Fibroblast of lung (primary cell): Measurements from ENCODE around the gene TMEM63C. TPM values are rescaled to one million over a fixed set of nuclear protein-coding genes. Genes with fewer than 3 reads are reported as not detected.

Source experiments
- DNase-seq, 2 donors: peaks; one replicate each; pipeline versions ENCODE4 v3.0.0 to v3.0.0-alpha.2; 2010; ENCODE audit warnings: low read depth in 2 of 2
- H2AFZ ChIP-seq: 2 replicates; pipeline ENCODE4 v1.5.1; 2012; ENCODE audit warnings: low read length, control low read depth, inconsistent platforms
- H3K27ac ChIP-seq: 2 replicates; pipeline ENCODE4 v1.5.1; 2011; ENCODE audit warnings: low read length, control low read depth; ENCODE audit not compliant: insufficient read depth
- H3K27me3 ChIP-seq: 2 replicates; pipeline ENCODE4 v1.5.1; 2011; ENCODE audit warnings: mild to moderate bottlenecking, low read length; ENCODE audit not compliant: control insufficient read depth, insufficient read depth
- H3K36me3 ChIP-seq: 2 replicates; pipeline ENCODE4 v1.5.1; 2011; ENCODE audit warnings: low read length; ENCODE audit not compliant: control insufficient read depth, insufficient read depth
- H3K4me1 ChIP-seq: 2 replicates; pipeline ENCODE4 v1.5.1; 2011; ENCODE audit warnings: low read length; ENCODE audit not compliant: control insufficient read depth, insufficient read depth; ENCODE audit errors: extremely low read depth
- H3K4me2 ChIP-seq: 2 replicates; pipeline ENCODE4 v1.5.1; 2011; ENCODE audit warnings: low read length, control low read depth; ENCODE audit not compliant: insufficient read depth; ENCODE audit errors: extremely low read depth
- H3K4me3 ChIP-seq, 4 experiments: fragments of 200-600 bp in 1 of 4; sonication (generic) in 1 of 4; replicated peaks in 1 of 4; 2 replicates each; pipeline ENCODE4 v1.5.1; 2011 to 2016; ENCODE audit warnings: low read length in 4 of 4, low read depth in 3 of 4, mild to moderate bottlenecking in 3 of 4, control low read depth in 2 of 4, inconsistent platforms in 1 of 4, mixed read lengths in 1 of 4; ENCODE audit not compliant: insufficient read depth in 1 of 4; ENCODE audit errors: control extremely low read depth in 1 of 4
- H3K79me2 ChIP-seq: 2 replicates; pipeline ENCODE4 v1.5.1; 2012; ENCODE audit warnings: mild to moderate bottlenecking, low read length, inconsistent platforms; ENCODE audit not compliant: control insufficient read depth, insufficient read depth
- H3K9ac ChIP-seq: 2 replicates; pipeline ENCODE4 v1.5.1; 2011; ENCODE audit warnings: mild to moderate bottlenecking, low read length, control low read depth; ENCODE audit not compliant: insufficient read depth
- H3K9me3 ChIP-seq: 2 replicates; pipeline ENCODE4 v1.5.1; 2012; ENCODE audit warnings: low read depth, low read length; ENCODE audit not compliant: control insufficient read depth, insufficient read depth
- H4K20me1 ChIP-seq: 2 replicates; pipeline ENCODE4 v1.5.1; 2011; ENCODE audit warnings: low read length; ENCODE audit not compliant: control insufficient read depth, insufficient read depth; ENCODE audit errors: extremely low read depth
- CTCF ChIP-seq, 2 donors: IDR thresholded peaks in 1 of 2; conservative IDR thresholded peaks in 1 of 2; 1 replicate in 1 of 2; 2 replicates in 1 of 2; pipeline ENCODE4 v1.5.1; 2011 to 2012; ENCODE audit warnings: low read length in 2 of 2, control low read depth in 1 of 2, inconsistent platforms in 1 of 2, low read depth in 1 of 2, mild to moderate bottlenecking in 1 of 2
- EZH2 ChIP-seq: IDR thresholded peaks from 2 replicates; pipeline ENCODE4 v1.5.1; 2012; ENCODE audit warnings: low read length, control low read depth, mild to moderate bottlenecking; ENCODE audit errors: missing control alignments
- polyA plus RNA-seq, 2 donors: library from polyadenylated mRNA; depleted of rRNA in 1 of 2; stranded (reverse) in 1 of 2; unstranded in 1 of 2; fragments of >200 nt; gene quantifications; 2 replicates each; pipeline ENCODE4 v1.2.1, GENCODE V29; 2011 to 2012; ENCODE audit warnings: missing spikeins in 1 of 2
- total RNA-seq: library from RNA; depleted of rRNA; stranded (reverse); fragments of >200 nt; gene quantifications from 2 replicates; pipeline ENCODE4 v1.2.1, GENCODE V29; 2014

Gene TMEM63C
- total and polyA plus RNA-seq, 2 donors (not counting 1 experiment from before 2014, with no cell fraction given): 0.66 TPM; not detected in 1

GRCh38 chr14:77257700-77258099 lies 76.1 kb downstream of the TMEM63C start:
- no peaks in the 10 kb centered on the region for H3K79me2 ChIP-seq
- no peaks in the 10 kb centered on the region for H3K36me3 ChIP-seq
- TF ChIP-seq CTCF (conservative IDR thresholded peaks at IDR 0.05 in 1 of 2, IDR thresholded peaks at IDR 0.05 in 1 of 2; ENCODE audit: low read depth in 1 of 2, low read length in 2 of 2) (no peak), EZH2 (no peak)
- no peaks in the 10 kb centered on the region for H3K9me3 ChIP-seq
- no peak overlapping the region for H3K4me2 ChIP-seq
- no peak overlapping the region for H2AFZ ChIP-seq
- no peak for DNase-seq
- H4K20me1 ChIP-seq: no peaks in the 10 kb centered on the region
- no peak overlapping the region for H3K4me3 ChIP-seq
- no peak overlapping the region for H3K27ac ChIP-seq
- no peak overlapping the region for H3K9ac ChIP-seq
- H3K4me1 ChIP-seq: no peaks in the 10 kb centered on the region
- H3K27me3 ChIP-seq: no peaks in the 10 kb centered on the region

GRCh38 chr14:77258566-77258965 lies 77.0 kb downstream of the TMEM63C start:
- Histone ChIP-seq H3K9me3 (no peaks in the 10 kb centered on the region), H3K4me1 (no peaks in the 10 kb centered on the region), H3K4me2 (no peak overlapping the region), H3K9ac (no peak overlapping the region), H3K27ac (no peak overlapping the region), H4K20me1 (no peaks in the 10 kb centered on the region), H3K27me3 (peaks cover 2% of the 10 kb centered on the region), H3K36me3 (no peaks in the 10 kb centered on the region), H3K79me2 (no peaks in the 10 kb centered on the region), H2AFZ (no peak overlapping the region), H3K4me3 (no peak overlapping the region)
- TF ChIP-seq EZH2: no peak
- no peak for TF ChIP-seq CTCF (conservative IDR thresholded peaks at IDR 0.05 in 1 of 2, IDR thresholded peaks at IDR 0.05 in 1 of 2; ENCODE audit: low read depth in 1 of 2, low read length in 2 of 2)
- no peak for DNase-seq

- Histone ChIP-seq H3K4me3 (no peak overlapping the region), H3K27me3 (peaks cover 4% of the 10 kb centered on the region), H3K36me3 (no peaks in the 10 kb centered on the region), H2AFZ (no peak overlapping the region), H3K9ac (no peak overlapping the region), H3K79me2 (no peaks in the 10 kb centered on the region), H3K4me2 (no peak overlapping the region), H3K27ac (no peak overlapping the region), H3K4me1 (no peaks in the 10 kb centered on the region), H4K20me1 (no peaks in the 10 kb centered on the region), H3K9me3 (no peaks in the 10 kb centered on the region)
- DNase-seq: no peak
- TF ChIP-seq EZH2 (no peak), CTCF (conservative IDR thresholded peaks at IDR 0.05 in 1 of 2, IDR thresholded peaks at IDR 0.05 in 1 of 2; ENCODE audit: low read depth in 1 of 2, low read length in 2 of 2) (no peak)
Measured at GRCh38 chr14:77259025-77259715, 77.6 kb downstream of the TMEM63C start.
